ENCODE measurements around the gene SLC12A7.

The SLC12A7 gene

DNA sequence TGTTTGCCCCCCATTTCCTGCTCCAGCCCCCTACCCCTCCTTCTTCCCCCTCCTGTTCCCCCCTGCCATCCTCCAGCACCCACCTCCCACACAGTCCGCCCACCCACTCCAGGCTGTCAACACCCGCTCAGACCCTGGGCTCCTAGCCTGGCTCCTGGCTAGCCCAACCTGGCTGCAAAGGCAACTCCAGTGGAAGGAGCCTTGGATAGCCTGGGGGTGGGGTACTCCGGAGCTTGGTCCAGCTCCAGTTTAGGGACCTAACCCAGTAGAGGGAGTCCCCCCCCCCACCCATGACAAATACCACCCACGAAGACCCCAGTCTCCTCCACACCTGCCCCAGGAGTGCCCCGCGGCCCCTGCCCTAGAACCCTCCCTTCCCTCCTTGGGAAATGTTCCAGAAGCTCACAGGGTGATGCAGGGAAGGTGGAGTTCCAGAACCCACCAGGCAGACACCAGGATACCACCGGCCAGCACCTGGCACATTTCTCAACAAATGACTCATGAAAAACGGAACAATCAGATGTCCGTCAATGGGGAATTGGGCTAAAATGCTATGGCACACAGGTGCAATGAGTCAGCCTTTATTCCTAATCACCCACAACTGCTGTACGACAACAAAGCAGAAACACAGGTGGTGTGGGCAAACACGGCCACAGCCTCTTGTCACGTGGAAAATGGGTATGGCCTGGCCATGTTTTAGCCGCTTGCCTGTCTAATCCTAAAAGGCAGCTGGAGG, 901 bp upstream of the SLC12A7 start:
- no CpG with 5 or more reads among the region's 13 CpGs for WGBS (ENCODE audit: extremely low coverage, insufficient coverage, insufficient read length)
- Histone ChIP-seq H2AFZ (ENCODE audit: insufficient read depth, low read length, poor library complexity) (no peak overlapping the region), H3K9ac (ENCODE audit: low read length) (no peak overlapping the region), H3K4me1 (ENCODE audit: control insufficient read depth in 1 of 2, insufficient read depth in 2 of 2, low read length in 2 of 2) (peaks cover 4 to 8% of the 10 kb centered on the region in 2 experiments), H4K12ac (ENCODE audit: low read depth, low read length) (no peak overlapping the region), H2AK5ac (ENCODE audit: low read length) (no peak overlapping the region), H3K4me3 (ENCODE audit: low read depth, low read length) (no peak overlapping the region), H3K27ac (ENCODE audit: low read depth, low read length) (no peak overlapping the region), H4K8ac (ENCODE audit: low read depth, low read length) (no peak overlapping the region), H2BK5ac (ENCODE audit: low read depth, low read length, poor library complexity) (no peak overlapping the region), H3K79me1 (ENCODE audit: low read length) (no peaks in the 10 kb centered on the region), H3K79me2 (ENCODE audit: control insufficient read depth, insufficient read depth, low read length, poor library complexity) (peaks cover 3% of the 10 kb centered on the region), H2BK12ac (ENCODE audit: low read length) (no peak overlapping the region), H3K9me3 (ENCODE audit: insufficient read depth, low read depth, low read length) (no peaks in the 10 kb centered on the region), H3K23ac (ENCODE audit: low read length) (no peak overlapping the region), H3K36me3 (ENCODE audit: control insufficient read depth in 1 of 2, insufficient read depth in 2 of 2, low read length in 2 of 2) (no peaks in the 10 kb centered on the region), H3K4me2 (ENCODE audit: low read length) (no peak overlapping the region), H3K4ac (ENCODE audit: low read depth, low read length) (no peak overlapping the region), H3K14ac (ENCODE audit: low read length) (no peak overlapping the region), H2BK120ac (ENCODE audit: insufficient read depth, low read length, poor library complexity) (no peak overlapping the region), H3K27me3 (ENCODE audit: insufficient read depth, low read length) (no peaks in the 10 kb centered on the region), H4K91ac (ENCODE audit: low read depth, low read length) (no peak overlapping the region), H3K18ac (ENCODE audit: low read length) (no peak overlapping the region)
- peak in 1 of 2 donors; percentile 28 for DNase-seq

DNA sequence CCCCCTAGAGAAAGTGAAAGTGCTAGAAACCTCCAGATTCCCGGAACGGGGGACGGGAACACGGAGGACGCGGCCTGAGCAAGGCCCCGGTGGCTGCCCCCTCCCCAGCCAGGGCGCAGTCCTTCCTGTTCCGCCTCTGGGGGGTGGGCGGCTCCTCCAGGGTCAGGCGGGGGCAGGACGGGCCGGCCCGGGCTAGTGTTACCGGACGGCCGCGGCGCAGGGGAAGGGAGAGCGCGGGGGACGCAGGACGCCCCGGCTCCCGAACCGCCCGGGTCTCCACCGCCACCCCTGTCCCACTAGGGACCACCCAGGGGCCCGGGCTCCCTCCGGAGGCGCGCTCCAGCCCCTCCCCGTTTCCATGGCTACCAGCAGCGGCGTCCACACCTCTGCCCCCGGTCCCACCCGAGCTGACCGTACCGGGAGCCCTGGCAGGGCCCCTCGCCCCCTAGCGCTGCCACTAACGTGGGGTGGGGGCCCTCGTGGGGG, 579 bp downstream of the SLC12A7 start:
- H3K4me2 ChIP-seq (ENCODE audit: low read length), result peak overlapping the region; percentile 91
- no peak overlapping the region for H2BK120ac ChIP-seq (ENCODE audit: insufficient read depth, low read length, poor library complexity)
- H3K36me3 ChIP-seq (ENCODE audit: control insufficient read depth in 1 of 2, insufficient read depth in 2 of 2, low read length in 2 of 2), result no peaks in the 10 kb centered on the region
- H4K91ac ChIP-seq (ENCODE audit: low read depth, low read length), result peak overlapping the region; percentile 38
- no peak overlapping the region for H3K23ac ChIP-seq (ENCODE audit: low read length)
- no peaks in the 10 kb centered on the region for H3K27me3 ChIP-seq (ENCODE audit: insufficient read depth, low read length)
- H2AK5ac ChIP-seq (ENCODE audit: low read length), result no peak overlapping the region
- H2BK5ac ChIP-seq (ENCODE audit: low read depth, low read length, poor library complexity), result no peak overlapping the region
- peak overlapping the region; percentile 78 for H3K4me3 ChIP-seq (ENCODE audit: low read depth, low read length)
- WGBS (ENCODE audit: extremely low coverage, insufficient coverage, insufficient read length), result no CpG with 5 or more reads among the region's 43 CpGs
- no peak overlapping the region for H3K9ac ChIP-seq (ENCODE audit: low read length)
- H2AFZ ChIP-seq (ENCODE audit: insufficient read depth, low read length, poor library complexity), result peak overlapping the region; percentile 67
- no peaks in the 10 kb centered on the region for H3K9me3 ChIP-seq (ENCODE audit: insufficient read depth, low read depth, low read length)
- H4K8ac ChIP-seq (ENCODE audit: low read depth, low read length), result peak overlapping the region; percentile 74
- peaks cover 3% of the 10 kb centered on the region for H3K79me2 ChIP-seq (ENCODE audit: control insufficient read depth, insufficient read depth, low read length, poor library complexity)
- peak overlapping the region; percentile 73 for H3K18ac ChIP-seq (ENCODE audit: low read length)
- no peak overlapping the region for H2BK12ac ChIP-seq (ENCODE audit: low read length)
- H3K14ac ChIP-seq (ENCODE audit: low read length), result peak overlapping the region; percentile 70
- no peak for DNase-seq
- H3K4ac ChIP-seq (ENCODE audit: low read depth, low read length), result peak overlapping the region; percentile 31
- H4K12ac ChIP-seq (ENCODE audit: low read depth, low read length), result peak overlapping the region; percentile 66
- H3K4me1 ChIP-seq (ENCODE audit: control insufficient read depth in 1 of 2, insufficient read depth in 2 of 2, low read length in 2 of 2), result peaks cover 4 to 8% of the 10 kb centered on the region in 2 experiments
- H3K27ac ChIP-seq (ENCODE audit: low read depth, low read length), result no peak overlapping the region
- H3K79me1 ChIP-seq (ENCODE audit: low read length), result no peaks in the 10 kb centered on the region

DNA sequence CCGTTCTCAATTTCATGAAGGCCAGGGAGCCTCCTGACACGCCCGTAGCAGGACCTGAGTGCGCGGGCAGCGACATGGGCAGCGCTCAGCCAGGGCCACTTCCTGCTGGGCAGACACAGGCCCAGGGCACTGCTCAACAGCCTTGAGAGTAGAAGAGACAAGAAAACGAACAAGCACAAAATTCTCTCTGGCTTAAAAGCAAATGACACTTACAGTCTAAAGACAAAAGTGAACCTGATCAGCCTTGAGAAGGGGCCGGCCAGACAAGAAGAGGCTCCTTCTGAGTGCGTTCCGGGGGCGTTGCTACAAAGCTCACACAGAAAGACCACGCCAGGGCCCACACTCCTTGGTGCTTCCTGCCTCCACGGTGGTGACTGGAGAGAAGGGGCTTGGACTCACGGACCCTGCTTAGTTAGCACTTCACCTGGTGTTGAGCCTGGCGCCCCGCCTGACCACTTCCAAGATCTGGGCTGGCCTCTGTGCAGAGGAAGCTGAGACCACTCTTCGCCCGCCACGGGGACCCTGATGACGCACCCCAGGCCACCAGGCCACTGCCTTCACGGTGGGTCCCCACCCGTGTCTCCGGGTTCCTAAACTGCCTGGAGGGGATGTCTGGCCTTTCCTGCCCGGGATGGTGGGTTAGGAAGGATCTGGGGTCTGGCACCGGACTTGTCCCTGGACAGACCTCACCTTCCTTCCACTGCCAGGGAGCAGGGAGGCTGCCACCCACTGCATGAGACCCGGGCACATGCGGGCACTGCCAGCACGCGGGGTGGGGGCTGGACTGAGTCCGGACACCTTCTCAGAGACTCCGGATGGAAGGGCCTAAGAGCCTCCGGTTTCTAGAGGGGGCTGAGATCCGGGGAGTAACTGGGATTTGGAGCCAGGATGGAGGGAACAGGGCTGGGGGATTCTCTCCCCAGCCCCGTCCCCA, 1.3 kb downstream of the SLC12A7 start:
- H3K9me3 ChIP-seq (ENCODE audit: insufficient read depth, low read depth, low read length), result no peaks in the 10 kb centered on the region
- H2BK5ac ChIP-seq (ENCODE audit: low read depth, low read length, poor library complexity), result no peak overlapping the region
- H3K27me3 ChIP-seq (ENCODE audit: insufficient read depth, low read length), result no peaks in the 10 kb centered on the region
- no peak overlapping the region for H2AK5ac ChIP-seq (ENCODE audit: low read length)
- no peaks in the 10 kb centered on the region for H3K36me3 ChIP-seq (ENCODE audit: control insufficient read depth in 1 of 2, insufficient read depth in 2 of 2, low read length in 2 of 2)
- H2AFZ ChIP-seq (ENCODE audit: insufficient read depth, low read length, poor library complexity), result no peak overlapping the region
- no peak overlapping the region for H3K9ac ChIP-seq (ENCODE audit: low read length)
- peak overlapping the region; percentile 74 for H4K8ac ChIP-seq (ENCODE audit: low read depth, low read length)
- peaks cover 4 to 8% of the 10 kb centered on the region in 2 experiments for H3K4me1 ChIP-seq (ENCODE audit: control insufficient read depth in 1 of 2, insufficient read depth in 2 of 2, low read length in 2 of 2)
- no peak overlapping the region for H3K4ac ChIP-seq (ENCODE audit: low read depth, low read length)
- peaks cover 3% of the 10 kb centered on the region for H3K79me2 ChIP-seq (ENCODE audit: control insufficient read depth, insufficient read depth, low read length, poor library complexity)
- H2BK12ac ChIP-seq (ENCODE audit: low read length), result no peak overlapping the region
- no peak overlapping the region for H3K18ac ChIP-seq (ENCODE audit: low read length)
- no peak overlapping the region for H3K23ac ChIP-seq (ENCODE audit: low read length)
- H3K4me2 ChIP-seq (ENCODE audit: low read length), result peak overlapping the region; percentile 91
- H3K27ac ChIP-seq (ENCODE audit: low read depth, low read length), result no peak overlapping the region
- peak overlapping the region; percentile 52 for H3K14ac ChIP-seq (ENCODE audit: low read length)
- DNase-seq, result no peak
- no CpG with 5 or more reads among the region's 35 CpGs for WGBS (ENCODE audit: extremely low coverage, insufficient coverage, insufficient read length)
- peak overlapping the region; percentile 41 for H2BK120ac ChIP-seq (ENCODE audit: insufficient read depth, low read length, poor library complexity)
- H4K91ac ChIP-seq (ENCODE audit: low read depth, low read length), result peak overlapping the region; percentile 53
- peak overlapping the region; percentile 35 for H4K12ac ChIP-seq (ENCODE audit: low read depth, low read length)
- H3K4me3 ChIP-seq (ENCODE audit: low read depth, low read length), result peak overlapping the region; percentile 78
- no peaks in the 10 kb centered on the region for H3K79me1 ChIP-seq (ENCODE audit: low read length)

DNA sequence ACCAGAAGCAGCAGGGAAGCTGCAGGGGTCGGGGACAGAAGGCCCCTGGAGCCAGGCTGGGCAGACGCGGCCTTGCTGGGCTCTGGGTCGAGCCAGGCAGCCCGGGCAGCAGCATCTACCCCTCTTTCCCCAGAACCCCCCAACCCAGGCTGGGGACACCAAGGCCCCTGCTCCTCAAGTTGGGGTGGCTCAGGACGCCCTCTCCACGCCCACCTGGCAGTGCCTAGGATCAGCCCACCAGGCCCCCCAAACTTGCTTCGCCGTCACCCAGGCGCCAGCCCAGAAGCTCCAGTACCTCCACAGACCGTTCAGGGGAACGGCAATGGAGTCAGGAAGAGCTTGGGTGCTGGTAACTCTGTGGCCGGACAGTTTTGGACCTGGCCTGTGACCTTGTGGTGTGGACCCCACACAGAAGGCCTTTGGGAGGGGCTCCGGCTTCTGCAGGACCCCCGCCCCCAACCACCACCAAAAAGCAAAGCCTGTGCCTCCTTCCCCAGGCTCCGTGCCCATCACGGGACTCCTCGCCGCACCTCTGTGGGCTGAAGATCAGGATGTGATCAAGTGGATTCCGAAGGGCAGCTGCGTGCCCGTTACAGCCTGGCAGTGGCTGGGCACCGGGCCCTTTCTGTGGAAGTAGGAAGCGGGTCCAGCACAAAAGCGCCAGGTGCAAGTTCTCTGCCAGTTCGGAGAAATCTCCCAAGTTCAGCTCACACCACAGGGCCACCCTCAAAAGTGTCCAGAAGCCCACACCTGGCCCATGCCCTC, 2.1 kb downstream of the SLC12A7 start:
- peaks cover 4 to 8% of the 10 kb centered on the region in 2 experiments for H3K4me1 ChIP-seq (ENCODE audit: control insufficient read depth in 1 of 2, insufficient read depth in 2 of 2, low read length in 2 of 2)
- no peak overlapping the region for H3K23ac ChIP-seq (ENCODE audit: low read length)
- H2AFZ ChIP-seq (ENCODE audit: insufficient read depth, low read length, poor library complexity), result no peak overlapping the region

More for the DNA sequence above, 2.1 kb downstream of the SLC12A7 start:
- H2AK5ac ChIP-seq (ENCODE audit: low read length), result no peak overlapping the region
- H3K4me3 ChIP-seq (ENCODE audit: low read depth, low read length), result no peak overlapping the region
- H3K79me1 ChIP-seq (ENCODE audit: low read length), result no peaks in the 10 kb centered on the region
- no peak overlapping the region for H2BK5ac ChIP-seq (ENCODE audit: low read depth, low read length, poor library complexity)
- no peak overlapping the region for H2BK12ac ChIP-seq (ENCODE audit: low read length)
- H3K14ac ChIP-seq (ENCODE audit: low read length), result no peak overlapping the region
- H3K18ac ChIP-seq (ENCODE audit: low read length), result no peak overlapping the region
- no CpG with 5 or more reads among the region's 26 CpGs for WGBS (ENCODE audit: extremely low coverage, insufficient coverage, insufficient read length)
- no peak overlapping the region for H4K91ac ChIP-seq (ENCODE audit: low read depth, low read length)
- DNase-seq, result no peak
- H3K27ac ChIP-seq (ENCODE audit: low read depth, low read length), result no peak overlapping the region
- no peak overlapping the region for H3K4me2 ChIP-seq (ENCODE audit: low read length)
- H3K9ac ChIP-seq (ENCODE audit: low read length), result no peak overlapping the region
- no peaks in the 10 kb centered on the region for H3K9me3 ChIP-seq (ENCODE audit: insufficient read depth, low read depth, low read length)
- H4K8ac ChIP-seq (ENCODE audit: low read depth, low read length), result no peak overlapping the region
- no peak overlapping the region for H4K12ac ChIP-seq (ENCODE audit: low read depth, low read length)
- H3K36me3 ChIP-seq (ENCODE audit: control insufficient read depth in 1 of 2, insufficient read depth in 2 of 2, low read length in 2 of 2), result no peaks in the 10 kb centered on the region
- H3K27me3 ChIP-seq (ENCODE audit: insufficient read depth, low read length), result no peaks in the 10 kb centered on the region
- no peak overlapping the region for H3K4ac ChIP-seq (ENCODE audit: low read depth, low read length)
- no peak overlapping the region for H2BK120ac ChIP-seq (ENCODE audit: insufficient read depth, low read length, poor library complexity)
- H3K79me2 ChIP-seq (ENCODE audit: control insufficient read depth, insufficient read depth, low read length, poor library complexity), result peaks cover 3% of the 10 kb centered on the region

Measured in trophoblast cell (in vitro differentiated cells and primary cell).